HG03565 (cell line): Measurements from ENCODE around the gene RCBTB2.
A peak's percentile ranks its signal among the peaks of the same experiment; 100 is the strongest.

Experiments
- ATAC-seq: cut with Tn5 transposase; IDR thresholded peaks from one replicate; pipeline ENCODE4 v1.9.1; 2021; ENCODE audit warnings: mild to moderate bottlenecking, moderate library complexity; ENCODE audit not compliant: unreplicated experiment

RCBTB2 gene

DNA sequence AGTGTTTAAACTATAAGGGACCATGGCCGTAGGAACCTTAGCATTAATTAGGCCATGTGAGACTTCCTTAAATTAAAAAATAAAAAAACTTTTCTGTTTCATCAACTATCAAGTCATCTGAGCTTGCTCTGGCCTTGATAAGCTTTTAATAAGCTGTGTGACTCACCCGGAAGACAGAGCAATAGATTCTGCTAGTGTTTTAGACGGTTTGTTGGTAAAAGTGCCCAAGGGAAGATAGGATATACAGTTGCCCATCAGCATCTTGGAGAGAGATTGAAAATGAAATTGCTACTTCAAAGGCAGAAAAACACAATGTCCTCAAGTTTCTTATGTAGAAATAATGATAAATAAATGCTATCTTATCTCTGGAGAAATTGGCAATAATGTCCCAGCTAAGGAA lies 31.2 kb upstream of the RCBTB2 start:
- ATAC-seq = no peak

DNA sequence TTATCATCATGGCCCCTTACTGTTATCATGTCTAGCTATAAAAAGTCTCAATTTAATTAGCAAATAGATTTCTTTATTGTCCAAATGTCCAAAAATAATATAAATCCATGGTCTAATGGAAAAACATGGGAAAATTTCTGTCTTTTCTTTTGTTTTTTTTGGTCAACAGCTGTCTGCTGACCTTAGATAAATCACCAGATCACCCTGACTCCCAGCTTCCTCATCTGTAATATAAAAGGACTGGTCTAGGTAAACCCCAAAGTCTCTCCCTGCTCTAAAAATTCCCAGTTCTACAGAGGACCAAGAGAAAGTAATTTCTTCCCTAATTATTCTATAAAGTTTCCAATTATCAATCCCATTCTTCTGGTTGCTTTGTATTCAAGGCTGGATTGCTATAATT lies 30.7 kb upstream of the RCBTB2 start:
- ATAC-seq = no peak

- peak; percentile 98 for ATAC-seq
Measured at GRCh38 chr13:48562296-48563066, 29.6 kb upstream of the RCBTB2 start.

- no peak for ATAC-seq
Measured at GRCh38 chr13:48561466-48562235, 28.8 kb upstream of the RCBTB2 start.

DNA sequence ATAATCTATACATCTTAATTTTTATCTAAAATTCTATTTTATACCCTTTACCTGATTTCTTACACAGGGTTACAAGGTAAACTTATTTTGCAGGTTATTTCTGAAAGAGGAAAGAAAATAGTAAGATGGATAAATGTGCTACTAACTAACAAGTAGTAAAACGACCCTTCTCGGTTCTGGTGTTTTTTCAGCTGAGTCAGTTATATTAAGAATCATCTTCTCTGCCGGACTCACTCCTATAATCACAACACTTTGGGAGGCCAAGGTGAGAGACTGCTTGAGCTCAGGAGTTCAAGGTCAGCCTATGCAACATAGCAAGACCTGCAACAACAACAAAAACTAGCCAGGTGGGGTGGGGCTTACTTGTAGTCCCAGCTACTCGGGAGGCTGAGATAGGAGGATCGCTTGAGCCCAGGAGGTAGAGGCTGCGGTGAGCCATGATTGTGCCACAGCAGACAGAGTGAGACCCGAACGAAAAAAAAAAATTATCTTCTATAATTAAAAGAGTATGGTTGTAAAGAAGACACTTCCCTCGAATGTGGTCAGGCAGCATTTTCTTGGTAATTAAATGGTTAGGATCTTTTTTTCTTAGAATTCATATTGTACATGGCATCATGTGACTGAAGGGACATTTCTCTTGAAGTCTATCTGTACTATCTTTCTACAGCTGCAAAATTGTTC lies 27.9 kb upstream of the RCBTB2 start:
- ATAC-seq = no peak

GRCh38 chr13:48559638-48560320 lies 26.9 kb upstream of the RCBTB2 start:
- no peak for ATAC-seq

DNA sequence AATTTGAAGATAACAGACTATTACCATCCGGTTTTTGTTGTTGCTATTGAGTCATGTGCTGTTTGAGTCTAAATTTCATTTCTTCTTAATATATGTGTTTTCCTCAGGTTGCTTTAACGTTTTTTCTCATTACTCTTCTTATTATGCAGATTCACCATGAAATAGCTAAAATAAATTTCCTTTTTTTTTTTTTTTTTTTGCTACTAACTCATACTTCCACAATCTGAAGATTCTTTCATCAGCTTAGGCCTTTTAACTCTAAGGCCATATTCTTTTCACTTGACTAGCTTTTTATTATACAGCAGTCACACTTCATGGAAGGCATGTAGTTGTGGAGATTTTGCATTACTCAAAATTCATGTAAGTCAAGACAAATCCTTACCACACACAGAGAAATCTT lies 23.9 kb upstream of the RCBTB2 start:
- ATAC-seq = no peak

DNA sequence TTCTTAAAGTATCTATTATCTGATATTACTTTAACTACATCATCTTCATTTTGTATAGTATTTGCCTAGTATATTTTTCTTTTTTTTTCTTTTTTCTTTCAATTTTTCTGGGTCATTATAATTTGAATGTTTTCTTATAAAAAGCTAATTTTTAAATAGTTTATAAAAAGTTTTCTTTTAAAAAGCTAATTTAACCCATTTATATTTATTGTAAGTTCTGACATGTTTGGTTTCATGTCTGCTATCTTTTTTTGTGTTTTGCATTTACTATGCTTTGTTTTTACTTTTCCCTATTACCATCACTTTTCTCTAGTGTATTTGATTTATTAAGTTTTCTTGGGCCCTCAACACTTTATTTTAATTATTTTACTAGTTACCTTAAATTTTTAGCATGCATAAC lies 22.6 kb upstream of the RCBTB2 start:
- no peak for ATAC-seq

GRCh38 chr13:48551329-48551728 lies 18.4 kb upstream of the RCBTB2 start:
- no peak for ATAC-seq

DNA sequence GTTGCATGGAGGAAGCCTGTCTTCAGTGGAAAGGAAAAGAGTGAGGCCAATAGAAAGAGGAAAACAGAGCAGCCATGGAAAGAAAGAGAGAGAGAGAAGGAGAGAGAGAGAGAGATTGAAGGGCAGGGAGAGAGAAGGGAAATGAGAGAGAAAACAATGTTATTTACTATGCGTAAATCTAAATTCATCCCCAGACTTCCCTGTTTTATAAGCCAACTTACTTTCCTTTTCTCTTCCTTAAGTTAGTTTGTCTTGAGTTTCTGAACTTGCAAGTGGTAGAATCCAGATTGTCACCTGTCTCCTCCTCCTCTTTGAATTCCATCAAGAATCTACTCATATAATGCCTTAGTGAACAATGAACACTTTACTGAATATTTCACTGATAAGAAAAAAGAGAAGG lies 16.8 kb upstream of the RCBTB2 start:
- no peak for ATAC-seq

DNA sequence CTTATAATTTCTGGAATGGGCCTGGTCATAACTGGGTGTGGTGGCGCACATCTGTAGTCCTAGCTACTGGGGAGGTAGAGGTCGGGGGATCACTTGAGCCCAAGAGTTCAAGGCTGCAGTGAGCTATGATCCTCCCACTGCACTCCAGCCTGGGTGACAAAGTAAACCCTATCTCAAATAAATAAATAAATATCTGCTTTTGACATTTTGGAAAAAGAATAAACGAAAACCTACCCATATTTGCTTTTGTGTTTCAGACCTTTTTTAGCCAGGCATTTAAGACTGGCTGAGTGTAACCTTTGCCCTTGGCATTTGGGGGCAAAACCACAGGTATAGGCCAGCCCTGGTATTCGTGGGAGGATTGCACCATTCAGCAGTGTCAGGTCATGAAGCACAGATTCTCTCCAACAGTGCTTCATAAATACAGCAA lies 14.8 kb upstream of the RCBTB2 start:
- no peak for ATAC-seq

GRCh38 chr13:48545608-48546007 lies 12.7 kb upstream of the RCBTB2 start:
- no peak for ATAC-seq

DNA sequence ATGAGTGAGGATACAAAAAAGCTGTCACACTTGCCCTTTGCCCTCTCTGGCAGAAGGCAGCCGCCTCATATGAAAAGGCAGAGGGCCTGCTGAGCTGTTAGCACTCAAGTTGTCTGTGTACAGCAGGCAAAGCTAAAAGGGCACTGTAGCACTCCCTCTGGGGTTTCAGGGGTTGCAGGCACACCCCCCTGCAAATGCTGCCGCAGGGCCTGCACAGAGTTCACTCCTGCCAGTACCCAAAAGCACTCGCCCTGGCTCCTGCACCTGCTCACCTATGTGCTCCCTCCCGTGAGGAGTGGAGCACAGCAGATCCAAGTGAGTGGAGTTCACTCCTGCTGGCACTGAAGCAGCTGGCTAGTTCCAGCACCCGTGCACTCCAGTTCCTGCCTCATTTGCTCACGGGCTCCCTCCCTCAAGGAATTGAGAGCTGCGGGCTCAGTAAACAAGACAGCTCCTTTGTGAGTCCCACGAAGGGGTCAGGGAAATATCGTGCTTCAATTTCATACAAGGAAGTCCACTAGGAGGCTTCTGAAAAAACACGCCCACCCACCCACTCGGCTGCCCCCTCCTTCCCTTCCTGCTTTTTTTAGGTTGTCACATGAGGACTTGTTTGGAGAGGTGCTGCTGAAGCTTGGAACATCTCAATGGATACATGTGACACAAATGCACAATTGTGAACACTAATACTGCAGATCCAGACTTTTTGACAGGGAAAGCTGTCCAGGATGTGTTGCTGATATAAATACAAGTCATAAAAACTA lies 9.9 kb upstream of the RCBTB2 start:
- ATAC-seq = no peak

GRCh38 chr13:48542138-48542537 lies 9.3 kb upstream of the RCBTB2 start:
- no peak for ATAC-seq

- no peak for ATAC-seq
Measured at GRCh38 chr13:48539550-48539949, 6.7 kb upstream of the RCBTB2 start.

GRCh38 chr13:48536621-48537250 lies 3.9 kb upstream of the RCBTB2 start:
- ATAC-seq = no peak

DNA sequence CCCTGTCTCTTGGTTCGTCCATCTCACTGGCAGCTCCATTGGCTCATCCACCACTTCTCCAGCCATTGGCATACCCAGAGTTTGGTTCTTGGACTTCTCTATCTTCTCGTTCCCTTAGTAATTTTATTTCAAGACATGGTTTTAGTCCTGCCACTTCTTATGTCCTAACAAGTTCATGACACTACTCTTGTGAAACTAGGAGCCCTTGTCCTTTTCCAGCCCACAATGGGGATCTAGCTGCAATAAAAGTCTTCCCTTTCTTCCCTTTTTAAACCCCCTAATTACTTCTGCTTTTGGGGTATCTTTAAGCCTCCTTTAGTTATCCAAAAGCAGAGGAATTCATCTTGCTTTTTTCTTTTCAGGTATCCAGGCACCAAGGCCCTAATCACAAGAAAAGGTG lies 2.9 kb upstream of the RCBTB2 start:
- no peak for ATAC-seq

- no peak for ATAC-seq
Measured at GRCh38 chr13:48534911-48535501, 2.1 kb upstream of the RCBTB2 start.

DNA sequence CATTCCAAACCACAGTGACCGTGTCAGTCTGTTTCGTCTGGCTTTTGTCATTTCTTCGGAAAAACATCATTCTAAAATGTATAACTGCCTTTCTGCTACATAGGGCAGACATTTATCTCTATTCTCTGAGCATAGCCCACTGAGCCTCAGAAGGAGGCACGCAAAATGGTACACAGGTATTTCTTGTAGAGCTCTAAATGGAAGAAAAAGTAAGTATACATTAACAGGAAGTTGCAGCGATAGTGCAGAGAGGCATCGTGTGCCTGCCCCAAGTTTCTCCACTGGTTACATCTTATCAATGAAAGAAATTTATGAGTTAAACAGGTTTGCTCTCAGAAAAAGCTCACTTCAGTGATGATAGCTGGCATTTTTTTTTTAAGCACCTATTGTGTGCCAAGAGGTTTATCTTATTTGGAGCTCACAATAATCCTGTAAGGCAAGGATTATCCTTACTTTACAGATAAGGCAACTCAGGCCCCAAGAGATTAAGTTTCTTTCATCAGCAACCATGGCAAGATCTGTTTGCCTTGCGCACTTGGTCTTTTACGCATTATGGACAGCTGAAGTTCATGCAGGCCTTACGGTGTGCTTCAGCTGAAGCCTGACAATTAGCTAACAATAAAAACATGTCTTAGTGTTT lies 1.2 kb upstream of the RCBTB2 start:
- ATAC-seq = no peak

- no peak for ATAC-seq
Measured at GRCh38 chr13:48532256-48532505, 699 bp downstream of the RCBTB2 start.
